RWPE1 (cell line): Measurements from ENCODE around the gene LMBR1.

Source experiments
- CTCF ChIA-PET: fragments of 350-600 bp; sonication (Branson Sonifier 250); formaldehyde crosslinking; extraction: SDS; loops from one replicate; lab custom pipeline; 2021; lab: Yijun Ruan, JAX
- POLR2A ChIA-PET: fragments of 400-600 bp; formaldehyde crosslinking; extraction: SDS; loops from one replicate; lab custom pipeline; 2020; ENCODE audit warnings: antibody characterized with exemption; ENCODE audit not compliant: low non-redundant PET; lab: Yijun Ruan, JAX
- DNase-seq: peaks from one replicate; pipeline ENCODE4 v3.0.0; 2012; ENCODE audit warnings: low spot score
- H3K27ac ChIP-seq: fragments of 450-650 bp; 2 replicates; pipeline ENCODE4 v1.5.1; 2017
- TF ChIP-seq, protein P1 (sequence below): fragments of 450-650 bp; conservative IDR thresholded peaks from 2 replicates; pipeline ENCODE4 v1.5.1; 2017; ENCODE audit warnings: low read depth, mild to moderate bottlenecking

Gene LMBR1

GRCh38 chr7:156666368-156667109 lies 226.4 kb downstream of the LMBR1 start:
- no peak overlapping the region for H3K27ac ChIP-seq
- DNase-seq = no peak
- ChIA-PET CTCF (no interaction called here), POLR2A (no interaction called here)
- TF ChIP-seq, protein P1, sequence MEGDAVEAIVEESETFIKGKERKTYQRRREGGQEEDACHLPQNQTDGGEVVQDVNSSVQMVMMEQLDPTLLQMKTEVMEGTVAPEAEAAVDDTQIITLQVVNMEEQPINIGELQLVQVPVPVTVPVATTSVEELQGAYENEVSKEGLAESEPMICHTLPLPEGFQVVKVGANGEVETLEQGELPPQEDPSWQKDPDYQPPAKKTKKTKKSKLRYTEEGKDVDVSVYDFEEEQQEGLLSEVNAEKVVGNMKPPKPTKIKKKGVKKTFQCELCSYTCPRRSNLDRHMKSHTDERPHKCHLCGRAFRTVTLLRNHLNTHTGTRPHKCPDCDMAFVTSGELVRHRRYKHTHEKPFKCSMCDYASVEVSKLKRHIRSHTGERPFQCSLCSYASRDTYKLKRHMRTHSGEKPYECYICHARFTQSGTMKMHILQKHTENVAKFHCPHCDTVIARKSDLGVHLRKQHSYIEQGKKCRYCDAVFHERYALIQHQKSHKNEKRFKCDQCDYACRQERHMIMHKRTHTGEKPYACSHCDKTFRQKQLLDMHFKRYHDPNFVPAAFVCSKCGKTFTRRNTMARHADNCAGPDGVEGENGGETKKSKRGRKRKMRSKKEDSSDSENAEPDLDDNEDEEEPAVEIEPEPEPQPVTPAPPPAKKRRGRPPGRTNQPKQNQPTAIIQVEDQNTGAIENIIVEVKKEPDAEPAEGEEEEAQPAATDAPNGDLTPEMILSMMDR = no peak

GRCh38 chr7:156665101-156665500 lies 227.9 kb downstream of the LMBR1 start:
- H3K27ac ChIP-seq = no peak overlapping the region
- ChIA-PET POLR2A (no interaction called here), CTCF (interaction anchor here (0.6 kb wide), 2 partner anchors 113 to 737 kb away, joined by 3 to 4 read pairs; no protein-coding TSS in a partner anchor)
- DNase-seq = no peak
- TF ChIP-seq, protein P1 = no peak

DNA sequence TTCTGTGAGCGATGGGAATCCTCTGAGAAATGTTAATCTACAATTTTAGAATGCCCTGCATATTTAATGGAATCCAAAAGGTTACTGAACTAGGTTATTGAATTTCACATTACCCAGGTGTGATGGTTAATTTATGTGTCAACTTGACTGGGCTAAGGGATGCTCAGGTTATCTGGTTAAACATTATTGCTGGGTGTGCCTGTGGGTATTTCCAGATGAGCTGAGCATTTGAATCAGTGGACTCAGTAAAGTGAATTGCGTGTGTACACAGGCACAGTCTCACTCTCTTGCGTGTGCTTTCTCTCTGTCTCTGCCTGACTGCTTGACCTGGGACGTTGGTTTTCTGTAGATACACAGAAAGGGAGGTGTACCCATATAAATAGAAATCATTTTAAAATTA lies 230.7 kb downstream of the LMBR1 start:
- ChIA-PET CTCF (no interaction called here), POLR2A (no interaction called here)
- H3K27ac ChIP-seq = no peak overlapping the region
- DNase-seq = no peak
- TF ChIP-seq, protein P1 = no peak

GRCh38 chr7:156661637-156662036 lies 231.3 kb downstream of the LMBR1 start:
- TF ChIP-seq, protein P1 = no peak
- no peak overlapping the region for H3K27ac ChIP-seq
- ChIA-PET POLR2A (no interaction called here), CTCF (interaction anchor here (0.6 kb wide), 1 partner anchor 103 kb away, joined by 3 read pairs; no protein-coding TSS in a partner anchor)
- DNase-seq = no peak

DNA sequence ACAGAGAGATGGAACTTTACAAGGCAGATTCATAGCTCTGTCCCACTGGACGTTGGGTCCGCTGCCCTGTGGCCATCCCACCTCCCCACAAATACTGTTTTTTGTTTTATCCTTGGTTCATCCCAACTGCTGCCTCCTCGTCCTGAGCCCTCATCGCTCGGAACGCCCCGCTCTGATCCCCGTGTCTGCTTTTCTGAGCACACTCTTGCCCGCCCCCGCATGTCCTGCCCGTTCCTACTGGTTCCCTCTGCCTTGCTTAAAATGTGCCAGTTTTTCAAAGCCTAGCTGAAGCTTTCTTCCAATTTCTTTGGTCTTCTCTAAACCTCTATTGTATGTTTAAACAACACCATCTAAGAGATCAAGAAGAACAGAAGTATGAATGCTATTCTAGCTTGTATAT lies 233.0 kb downstream of the LMBR1 start:
- TF ChIP-seq, protein P1 = no peak
- ChIA-PET POLR2A (no interaction called here), CTCF (no interaction called here)
- no peak overlapping the region for H3K27ac ChIP-seq
- no peak for DNase-seq

DNA sequence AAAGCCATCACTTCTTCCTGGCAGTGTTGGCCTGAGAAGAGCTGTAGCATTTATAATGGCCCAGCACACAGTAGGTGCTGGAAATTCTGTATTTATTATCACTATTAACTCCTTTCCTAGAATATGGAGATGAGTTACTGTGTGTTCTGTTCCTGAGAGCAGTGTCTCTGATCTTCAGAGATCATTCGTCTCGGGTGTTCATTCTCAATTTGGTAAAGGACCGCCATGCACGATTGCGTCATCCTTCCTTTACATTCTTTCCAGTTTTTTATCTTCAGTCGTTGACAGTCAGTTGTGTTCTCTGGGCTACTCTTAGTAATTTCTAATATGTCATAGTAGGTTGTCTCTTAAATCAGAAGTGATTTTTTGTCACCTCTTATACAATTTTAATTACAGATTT lies 233.8 kb downstream of the LMBR1 start:
- POLR2A ChIA-PET = no interaction called here
- DNase-seq = no peak
- TF ChIP-seq, protein P1 = no peak
- H3K27ac ChIP-seq = no peak overlapping the region
- CTCF ChIA-PET = interaction anchor here (0.6 kb wide), 1 partner anchor 806 kb away, joined by 5 read pairs; no protein-coding TSS in a partner anchor
